ENCODE results near the gene ISL2.

- TF ChIP-seq CTCF (conservative IDR thresholded peaks at IDR 0.05 in 1 of 2, IDR thresholded peaks at IDR 0.05 in 1 of 2; ENCODE audit: low read depth in 1 of 2, low read length in 2 of 2) (no peak), EZH2 (IDR thresholded peaks at IDR 0.05; ENCODE audit: low read length, missing control alignments) (no peak)
These were observed 17.3 kb downstream of the ISL2 start for GRCh38 chr15:76353903-76354302.

Data from fibroblast of lung (primary cell).